ENCODE results near the gene COL27A1.

DNA sequence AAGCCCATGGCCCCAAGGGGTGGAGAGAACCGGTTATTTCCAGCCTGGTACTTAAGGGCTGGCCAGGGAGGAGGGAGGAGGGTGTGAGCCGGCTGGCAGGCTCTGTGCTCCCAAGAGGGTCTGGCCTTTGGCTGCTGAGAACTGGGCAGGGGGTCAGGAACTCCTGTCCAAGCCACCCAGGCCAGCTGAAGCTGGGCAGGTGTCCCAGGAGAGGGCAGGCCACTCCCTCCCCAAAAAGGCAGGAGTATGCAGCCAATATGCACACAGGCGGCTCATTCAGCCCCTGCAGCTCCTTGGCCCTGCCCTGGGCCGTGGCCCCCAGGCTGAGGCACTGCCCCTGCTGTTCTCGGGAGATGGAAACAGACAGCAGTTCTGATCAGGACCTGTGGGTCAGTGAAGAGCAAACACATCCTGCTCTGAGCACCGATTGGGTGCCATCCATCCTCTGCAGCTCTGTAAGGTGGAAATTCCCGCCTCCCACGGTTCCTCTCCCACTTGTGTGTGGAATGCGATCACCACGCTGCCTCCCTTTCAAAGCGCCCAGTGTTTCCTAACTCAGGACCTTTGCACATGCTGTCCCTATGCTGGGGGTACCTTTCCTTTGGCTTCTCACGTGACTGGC lies 39.1 kb upstream of the COL27A1 start:
- TF ChIP-seq GABPA (IDR thresholded peaks at IDR 0.05; ENCODE audit: low read depth) = no peak
- TF ChIP-seq RFX5 (IDR thresholded peaks at IDR 0.05; ENCODE audit: low read length) = no peak
- TF ChIP-seq, protein P1, sequence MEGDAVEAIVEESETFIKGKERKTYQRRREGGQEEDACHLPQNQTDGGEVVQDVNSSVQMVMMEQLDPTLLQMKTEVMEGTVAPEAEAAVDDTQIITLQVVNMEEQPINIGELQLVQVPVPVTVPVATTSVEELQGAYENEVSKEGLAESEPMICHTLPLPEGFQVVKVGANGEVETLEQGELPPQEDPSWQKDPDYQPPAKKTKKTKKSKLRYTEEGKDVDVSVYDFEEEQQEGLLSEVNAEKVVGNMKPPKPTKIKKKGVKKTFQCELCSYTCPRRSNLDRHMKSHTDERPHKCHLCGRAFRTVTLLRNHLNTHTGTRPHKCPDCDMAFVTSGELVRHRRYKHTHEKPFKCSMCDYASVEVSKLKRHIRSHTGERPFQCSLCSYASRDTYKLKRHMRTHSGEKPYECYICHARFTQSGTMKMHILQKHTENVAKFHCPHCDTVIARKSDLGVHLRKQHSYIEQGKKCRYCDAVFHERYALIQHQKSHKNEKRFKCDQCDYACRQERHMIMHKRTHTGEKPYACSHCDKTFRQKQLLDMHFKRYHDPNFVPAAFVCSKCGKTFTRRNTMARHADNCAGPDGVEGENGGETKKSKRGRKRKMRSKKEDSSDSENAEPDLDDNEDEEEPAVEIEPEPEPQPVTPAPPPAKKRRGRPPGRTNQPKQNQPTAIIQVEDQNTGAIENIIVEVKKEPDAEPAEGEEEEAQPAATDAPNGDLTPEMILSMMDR (IDR thresholded peaks at IDR 0.05) = no peak
- TF ChIP-seq CHD2 (IDR thresholded peaks at IDR 0.05; ENCODE audit: low read length, partially characterized antibody) = no peak
- TF ChIP-seq FOXJ3 (CRISPR knock-in tag; IDR thresholded peaks at IDR 0.05) = no peak
- TF ChIP-seq, protein P2, sequence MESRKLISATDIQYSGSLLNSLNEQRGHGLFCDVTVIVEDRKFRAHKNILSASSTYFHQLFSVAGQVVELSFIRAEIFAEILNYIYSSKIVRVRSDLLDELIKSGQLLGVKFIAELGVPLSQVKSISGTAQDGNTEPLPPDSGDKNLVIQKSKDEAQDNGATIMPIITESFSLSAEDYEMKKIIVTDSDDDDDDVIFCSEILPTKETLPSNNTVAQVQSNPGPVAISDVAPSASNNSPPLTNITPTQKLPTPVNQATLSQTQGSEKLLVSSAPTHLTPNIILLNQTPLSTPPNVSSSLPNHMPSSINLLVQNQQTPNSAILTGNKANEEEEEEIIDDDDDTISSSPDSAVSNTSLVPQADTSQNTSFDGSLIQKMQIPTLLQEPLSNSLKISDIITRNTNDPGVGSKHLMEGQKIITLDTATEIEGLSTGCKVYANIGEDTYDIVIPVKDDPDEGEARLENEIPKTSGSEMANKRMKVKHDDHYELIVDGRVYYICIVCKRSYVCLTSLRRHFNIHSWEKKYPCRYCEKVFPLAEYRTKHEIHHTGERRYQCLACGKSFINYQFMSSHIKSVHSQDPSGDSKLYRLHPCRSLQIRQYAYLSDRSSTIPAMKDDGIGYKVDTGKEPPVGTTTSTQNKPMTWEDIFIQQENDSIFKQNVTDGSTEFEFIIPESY (IDR thresholded peaks at IDR 0.05; ENCODE audit: borderline replicate concordance, low read depth) = no peak
- no peak for TF ChIP-seq MEF2A (IDR thresholded peaks at IDR 0.05; ENCODE audit: borderline replicate concordance, low read depth)
- TF ChIP-seq, protein P3, sequence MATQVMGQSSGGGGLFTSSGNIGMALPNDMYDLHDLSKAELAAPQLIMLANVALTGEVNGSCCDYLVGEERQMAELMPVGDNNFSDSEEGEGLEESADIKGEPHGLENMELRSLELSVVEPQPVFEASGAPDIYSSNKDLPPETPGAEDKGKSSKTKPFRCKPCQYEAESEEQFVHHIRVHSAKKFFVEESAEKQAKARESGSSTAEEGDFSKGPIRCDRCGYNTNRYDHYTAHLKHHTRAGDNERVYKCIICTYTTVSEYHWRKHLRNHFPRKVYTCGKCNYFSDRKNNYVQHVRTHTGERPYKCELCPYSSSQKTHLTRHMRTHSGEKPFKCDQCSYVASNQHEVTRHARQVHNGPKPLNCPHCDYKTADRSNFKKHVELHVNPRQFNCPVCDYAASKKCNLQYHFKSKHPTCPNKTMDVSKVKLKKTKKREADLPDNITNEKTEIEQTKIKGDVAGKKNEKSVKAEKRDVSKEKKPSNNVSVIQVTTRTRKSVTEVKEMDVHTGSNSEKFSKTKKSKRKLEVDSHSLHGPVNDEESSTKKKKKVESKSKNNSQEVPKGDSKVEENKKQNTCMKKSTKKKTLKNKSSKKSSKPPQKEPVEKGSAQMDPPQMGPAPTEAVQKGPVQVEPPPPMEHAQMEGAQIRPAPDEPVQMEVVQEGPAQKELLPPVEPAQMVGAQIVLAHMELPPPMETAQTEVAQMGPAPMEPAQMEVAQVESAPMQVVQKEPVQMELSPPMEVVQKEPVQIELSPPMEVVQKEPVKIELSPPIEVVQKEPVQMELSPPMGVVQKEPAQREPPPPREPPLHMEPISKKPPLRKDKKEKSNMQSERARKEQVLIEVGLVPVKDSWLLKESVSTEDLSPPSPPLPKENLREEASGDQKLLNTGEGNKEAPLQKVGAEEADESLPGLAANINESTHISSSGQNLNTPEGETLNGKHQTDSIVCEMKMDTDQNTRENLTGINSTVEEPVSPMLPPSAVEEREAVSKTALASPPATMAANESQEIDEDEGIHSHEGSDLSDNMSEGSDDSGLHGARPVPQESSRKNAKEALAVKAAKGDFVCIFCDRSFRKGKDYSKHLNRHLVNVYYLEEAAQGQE (IDR thresholded peaks at IDR 0.05; ENCODE audit: low read depth, low read length) = no peak
- TF ChIP-seq, protein P4, sequence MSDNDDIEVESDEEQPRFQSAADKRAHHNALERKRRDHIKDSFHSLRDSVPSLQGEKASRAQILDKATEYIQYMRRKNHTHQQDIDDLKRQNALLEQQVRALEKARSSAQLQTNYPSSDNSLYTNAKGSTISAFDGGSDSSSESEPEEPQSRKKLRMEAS (IDR thresholded peaks at IDR 0.05; ENCODE audit: low read depth) = no peak
- TF ChIP-seq YY1 (IDR thresholded peaks at IDR 0.05; ENCODE audit: low read depth) = no peak
- no peak for TF ChIP-seq FOSL2 (IDR thresholded peaks at IDR 0.05; ENCODE audit: borderline replicate concordance, low read depth)
- TF ChIP-seq TAF1 (IDR thresholded peaks at IDR 0.05; ENCODE audit: borderline replicate concordance, low read depth, low read length) = no peak
- TF ChIP-seq, protein P5, sequence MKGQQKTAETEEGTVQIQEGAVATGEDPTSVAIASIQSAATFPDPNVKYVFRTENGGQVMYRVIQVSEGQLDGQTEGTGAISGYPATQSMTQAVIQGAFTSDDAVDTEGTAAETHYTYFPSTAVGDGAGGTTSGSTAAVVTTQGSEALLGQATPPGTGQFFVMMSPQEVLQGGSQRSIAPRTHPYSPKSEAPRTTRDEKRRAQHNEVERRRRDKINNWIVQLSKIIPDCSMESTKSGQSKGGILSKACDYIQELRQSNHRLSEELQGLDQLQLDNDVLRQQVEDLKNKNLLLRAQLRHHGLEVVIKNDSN (IDR thresholded peaks at IDR 0.05; ENCODE audit: borderline replicate concordance, low read depth) = no peak
